Measurements from ENCODE around the gene CFAP70.

The CFAP70 gene

GRCh38 chr10:73376679-73377078 is 18.0 kb upstream of the CFAP70 start:
- no peak overlapping the region for H3K4me3 ChIP-seq (ENCODE audit: low read depth, low read length)
- no peak for TF ChIP-seq CTCF (IDR thresholded peaks at IDR 0.05; ENCODE audit: borderline replicate concordance, insufficient read depth, low read depth, low read length)

DNA sequence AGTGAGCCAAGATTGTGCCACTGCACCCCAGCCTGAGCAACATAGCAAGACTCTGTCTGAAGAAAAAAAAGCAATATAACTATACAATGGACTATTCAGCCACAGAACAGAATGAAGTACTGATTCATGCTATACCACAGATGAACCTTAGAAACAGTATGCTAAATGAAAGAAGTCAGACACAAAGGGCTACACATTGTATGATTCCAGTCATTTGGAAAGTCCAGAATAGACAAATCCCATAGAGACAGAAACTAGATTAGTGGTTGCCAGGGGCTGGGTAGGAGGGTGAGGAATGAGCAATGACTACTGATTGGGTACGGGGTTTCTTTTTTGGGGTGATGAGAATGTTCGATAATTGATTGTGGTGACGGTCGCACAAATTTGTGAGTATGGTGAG is 9.6 kb upstream of the CFAP70 start:
- no peak overlapping the region for H3K4me3 ChIP-seq (ENCODE audit: low read depth, low read length)
- no peak for TF ChIP-seq CTCF (IDR thresholded peaks at IDR 0.05; ENCODE audit: borderline replicate concordance, insufficient read depth, low read depth, low read length)

DNA sequence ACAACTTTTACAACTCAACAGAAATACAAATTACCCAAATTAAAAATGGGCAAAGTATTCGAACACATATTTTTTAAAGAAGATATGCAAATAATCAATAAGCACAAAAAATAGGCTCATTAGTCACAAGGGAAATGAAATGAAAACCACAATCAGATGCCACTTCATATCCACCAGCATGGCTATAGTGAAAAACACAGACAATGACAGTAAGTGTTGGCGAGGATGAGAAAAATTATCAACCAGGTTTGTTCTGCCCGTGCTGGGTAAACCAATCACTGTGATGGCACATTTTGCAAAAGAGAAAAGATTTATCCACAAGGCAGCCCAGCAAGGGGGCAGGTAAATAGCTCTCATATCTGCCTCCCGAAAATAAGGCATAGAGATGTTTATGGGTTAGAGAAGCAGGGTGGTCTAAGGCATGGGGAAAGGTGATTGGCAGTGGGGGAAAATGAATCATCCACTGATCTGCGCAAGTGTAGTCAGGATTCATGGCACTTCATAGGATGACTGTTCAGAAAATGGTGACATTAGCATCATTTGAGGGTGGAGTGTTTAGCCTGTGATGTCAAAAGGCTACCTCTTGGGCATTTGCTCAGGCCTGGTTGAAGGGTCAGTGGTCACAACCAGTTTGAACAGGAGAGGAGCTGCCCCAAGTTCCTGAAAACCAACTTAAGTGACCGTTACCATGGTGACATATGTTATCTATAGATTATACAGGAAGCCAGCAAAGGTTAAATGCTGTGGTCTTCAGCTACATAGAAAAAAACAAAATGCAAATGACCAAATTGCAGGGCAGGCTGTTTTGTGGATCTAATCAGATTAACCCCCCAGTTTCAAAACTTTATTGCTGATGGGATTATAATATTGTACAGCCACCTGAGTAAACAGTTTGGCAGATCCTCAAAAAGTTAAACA is 8.0 kb upstream of the CFAP70 start:
- TF ChIP-seq CTCF (IDR thresholded peaks at IDR 0.05; ENCODE audit: borderline replicate concordance, insufficient read depth, low read depth, low read length), result no peak
- H3K4me3 ChIP-seq (ENCODE audit: low read depth, low read length), result no peak overlapping the region

- H3K4me3 ChIP-seq (ENCODE audit: low read depth, low read length), result no peak overlapping the region
- no peak for TF ChIP-seq CTCF (IDR thresholded peaks at IDR 0.05; ENCODE audit: borderline replicate concordance, insufficient read depth, low read depth, low read length)
These were observed 6.3 kb upstream of the CFAP70 start for GRCh38 chr10:73364964-73365363.

- no peak overlapping the region for H3K4me3 ChIP-seq (ENCODE audit: low read depth, low read length)
- no peak for TF ChIP-seq CTCF (IDR thresholded peaks at IDR 0.05; ENCODE audit: borderline replicate concordance, insufficient read depth, low read depth, low read length)
These were observed 828 bp upstream of the CFAP70 start for GRCh38 chr10:73359492-73359891.

DNA sequence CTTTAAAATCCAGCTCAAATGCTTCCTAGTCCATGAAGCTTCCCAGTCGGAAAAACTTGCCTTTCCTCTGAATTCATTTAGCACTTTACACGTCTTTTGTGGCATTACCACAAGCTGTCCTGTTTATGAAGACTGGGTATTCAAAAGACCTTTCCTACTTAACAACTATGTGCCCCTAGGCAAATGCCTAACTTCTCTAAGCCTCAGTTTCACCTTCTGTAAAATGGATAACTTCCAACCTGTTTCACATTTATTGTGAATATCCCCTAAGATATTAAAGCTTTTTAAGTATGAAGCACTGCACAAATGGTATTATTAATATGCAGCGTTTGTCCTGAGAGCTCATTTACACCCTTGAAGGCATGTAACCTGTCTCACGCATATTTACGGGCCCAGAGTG is 843 bp downstream of the CFAP70 start:
- H3K4me3 ChIP-seq (ENCODE audit: low read depth, low read length), result no peak overlapping the region
- TF ChIP-seq CTCF (IDR thresholded peaks at IDR 0.05; ENCODE audit: borderline replicate concordance, insufficient read depth, low read depth, low read length), result no peak

- TF ChIP-seq CTCF (IDR thresholded peaks at IDR 0.05; ENCODE audit: borderline replicate concordance, insufficient read depth, low read depth, low read length), result no peak
- no peak overlapping the region for H3K4me3 ChIP-seq (ENCODE audit: low read depth, low read length)
These were observed 1.5 kb downstream of the CFAP70 start for GRCh38 chr10:73357166-73357565.

Measured in GM12875 (cell line).